HG02571 (cell line): ENCODE results near the gene ISCU.

Experiments
- ATAC-seq: cut with Tn5 transposase; IDR thresholded peaks from one replicate; pipeline ENCODE4 v1.9.1; 2021; ENCODE audit warnings: mild to moderate bottlenecking, moderate library complexity; ENCODE audit not compliant: unreplicated experiment

The ISCU gene

DNA sequence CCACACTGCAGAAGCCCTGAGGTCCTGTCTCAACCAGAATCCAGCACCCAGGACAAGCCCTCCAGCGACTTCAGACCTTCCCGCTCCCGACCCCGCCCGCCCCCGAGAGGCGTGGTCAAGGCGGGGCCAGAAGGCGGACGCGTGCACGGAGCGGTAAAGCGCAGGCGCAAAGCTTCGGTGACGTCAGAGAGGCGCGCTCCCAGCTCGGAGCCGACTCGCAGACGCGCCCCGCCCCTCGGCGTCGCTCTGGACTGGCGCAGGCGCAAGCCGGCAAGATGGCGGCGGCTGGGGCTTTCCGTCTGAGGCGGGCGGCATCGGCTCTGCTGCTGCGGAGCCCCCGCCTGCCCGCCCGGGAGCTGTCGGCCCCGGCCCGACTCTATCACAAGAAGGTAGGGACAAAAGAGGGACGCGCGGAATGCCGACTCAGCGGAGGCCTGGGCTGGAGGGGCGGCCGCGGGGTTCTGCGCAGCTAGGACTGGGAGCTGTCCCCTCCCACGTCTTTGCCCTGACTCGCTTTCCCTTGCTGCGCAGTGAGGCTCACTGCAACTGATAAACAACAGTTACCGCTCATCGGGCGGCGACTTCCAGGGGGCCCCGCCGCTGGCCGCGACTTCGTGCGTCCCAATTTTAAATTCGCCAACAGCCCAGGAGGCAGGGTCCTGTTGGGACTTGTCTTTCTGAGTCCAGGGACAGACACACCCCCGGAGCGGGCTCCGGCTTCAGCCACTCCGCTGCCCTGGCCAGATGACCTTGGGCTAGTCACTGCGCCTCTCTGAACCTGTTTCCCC lies at the start of gene ISCU:
Gene ISCU, plus strand, starts transcription at position 249 of the 788 bp plus-strand sequence. Its CDS starts 27 bp downstream, at position 276.
- peak; percentile 60 for ATAC-seq

DNA sequence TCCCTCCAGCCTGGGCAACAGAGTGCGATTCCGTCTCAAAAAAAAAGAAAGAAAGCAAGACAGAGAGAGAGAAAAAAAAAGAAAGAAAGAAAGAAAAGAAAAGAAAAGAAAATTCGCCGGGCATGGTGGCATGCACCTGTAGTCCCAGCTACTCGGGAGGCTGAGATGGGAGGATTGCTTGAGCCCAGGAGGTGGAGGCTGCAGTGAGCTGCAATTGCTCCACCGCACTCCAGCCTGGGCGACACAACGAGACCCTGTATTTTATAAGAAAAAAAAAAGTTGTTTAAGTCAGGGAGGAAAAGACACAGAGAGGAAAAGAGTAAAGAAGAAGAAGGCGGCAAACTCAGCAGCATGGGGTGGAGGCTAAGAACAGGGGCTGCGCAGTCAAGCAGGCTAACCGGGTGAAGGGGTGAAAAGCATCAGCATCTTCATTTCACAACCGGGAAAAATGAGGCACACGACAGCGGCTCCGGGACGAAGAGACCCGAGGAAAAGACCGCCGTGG lies 47.9 kb upstream of the ISCU start:
- ATAC-seq, result no peak

DNA sequence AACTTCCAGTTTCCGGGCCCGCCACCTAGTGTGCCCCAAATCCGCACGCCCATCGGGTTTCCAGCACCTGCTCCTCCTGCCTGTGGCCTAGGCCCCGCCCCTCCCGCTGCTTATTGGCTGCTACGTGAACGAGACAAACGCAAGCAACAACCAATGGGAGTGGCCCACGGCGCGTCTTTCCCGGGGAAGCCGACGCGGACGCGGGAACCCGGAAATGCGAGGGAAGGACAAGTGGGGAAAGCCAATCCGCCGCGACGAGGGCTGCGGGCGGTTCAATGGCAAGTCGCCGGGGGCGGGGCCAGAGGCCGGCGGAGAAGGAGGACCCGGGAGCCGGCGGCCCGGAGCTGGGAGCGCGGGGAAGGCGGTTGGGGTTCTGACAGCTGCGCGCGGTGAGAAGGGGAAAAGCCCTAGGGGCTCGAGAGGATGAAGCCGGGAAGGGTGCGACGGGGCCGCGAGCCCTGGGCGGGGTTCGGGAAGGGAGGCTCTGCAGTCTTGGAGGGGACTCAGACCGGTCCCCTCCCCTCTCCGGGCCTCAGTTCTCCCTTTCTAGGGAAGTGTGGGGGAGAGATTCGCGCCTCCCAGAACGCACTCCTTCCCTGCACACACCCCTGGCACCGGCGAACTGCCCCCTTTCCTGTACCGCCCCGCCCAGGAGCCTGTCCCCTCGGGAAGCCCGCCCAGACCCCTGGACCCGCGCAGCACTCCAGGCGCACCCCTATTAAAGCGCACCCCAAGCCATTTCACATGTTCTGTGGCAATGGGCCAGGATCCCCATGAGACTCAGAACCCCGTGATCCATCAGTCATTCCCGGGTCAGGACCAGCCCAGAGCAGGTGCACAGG lies 47.2 kb upstream of the ISCU start, which contains the start of gene FICD:
Gene FICD, plus strand, starts transcription at position 305 of the 842 bp plus-strand sequence. CDS start 1,696 bp downstream, outside the sequence.
- ATAC-seq, result peak; percentile 81

DNA sequence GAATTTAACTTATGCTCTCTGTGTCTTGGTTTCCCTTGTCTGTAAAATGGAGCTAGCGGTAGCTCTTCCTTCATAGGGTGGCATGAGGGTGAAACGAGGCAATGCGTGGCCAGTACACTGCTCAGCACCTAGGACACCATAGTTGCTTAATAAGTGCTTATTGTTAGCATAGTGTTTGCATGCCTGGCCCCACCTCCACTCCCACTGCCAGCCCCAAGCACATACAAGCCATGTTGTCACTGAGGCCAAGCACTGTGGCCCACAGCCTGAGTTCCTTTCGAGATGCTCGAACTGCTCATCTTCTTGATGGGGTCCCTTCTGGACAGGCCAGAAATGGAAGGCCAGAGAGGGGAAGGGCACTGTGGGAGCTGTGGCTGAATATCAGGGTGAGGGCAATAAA lies 46.5 kb upstream of the ISCU start:
- ATAC-seq, result no peak

DNA sequence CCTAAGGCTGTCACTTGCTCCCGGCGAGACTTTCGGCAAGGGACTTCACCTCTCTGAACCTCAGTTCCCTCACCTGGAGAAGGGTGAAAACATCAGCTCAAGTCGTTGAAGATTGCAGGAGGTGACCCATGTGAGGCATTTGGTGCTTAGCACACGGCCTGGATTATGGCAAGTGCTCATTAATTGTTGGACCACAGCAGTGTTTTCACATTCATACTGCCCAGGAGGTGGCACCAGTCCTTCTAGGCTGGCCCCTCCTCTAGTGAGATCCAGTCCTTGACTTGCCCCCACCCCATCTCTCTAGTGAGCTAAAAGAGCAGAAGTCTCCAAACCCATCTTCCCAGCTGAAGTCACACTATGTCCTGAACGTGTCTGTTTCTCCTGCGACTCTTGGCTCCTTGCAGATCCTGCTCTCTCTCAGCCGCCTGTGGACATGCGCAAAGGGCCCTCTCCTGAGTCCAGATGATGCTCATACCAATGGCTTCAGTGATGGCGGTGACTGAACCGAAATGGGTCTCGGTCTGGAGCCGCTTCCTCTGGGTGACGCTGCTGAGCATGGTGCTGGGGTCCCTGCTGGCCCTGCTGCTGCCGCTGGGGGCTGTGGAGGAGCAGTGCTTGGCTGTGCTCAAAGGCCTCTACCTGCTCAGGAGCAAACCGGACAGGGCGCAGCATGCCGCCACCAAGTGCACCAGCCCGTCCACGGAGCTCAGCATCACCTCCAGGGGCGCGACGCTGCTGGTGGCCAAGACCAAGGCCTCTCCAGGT lies 45.7 kb upstream of the ISCU start:
- no peak for ATAC-seq

DNA sequence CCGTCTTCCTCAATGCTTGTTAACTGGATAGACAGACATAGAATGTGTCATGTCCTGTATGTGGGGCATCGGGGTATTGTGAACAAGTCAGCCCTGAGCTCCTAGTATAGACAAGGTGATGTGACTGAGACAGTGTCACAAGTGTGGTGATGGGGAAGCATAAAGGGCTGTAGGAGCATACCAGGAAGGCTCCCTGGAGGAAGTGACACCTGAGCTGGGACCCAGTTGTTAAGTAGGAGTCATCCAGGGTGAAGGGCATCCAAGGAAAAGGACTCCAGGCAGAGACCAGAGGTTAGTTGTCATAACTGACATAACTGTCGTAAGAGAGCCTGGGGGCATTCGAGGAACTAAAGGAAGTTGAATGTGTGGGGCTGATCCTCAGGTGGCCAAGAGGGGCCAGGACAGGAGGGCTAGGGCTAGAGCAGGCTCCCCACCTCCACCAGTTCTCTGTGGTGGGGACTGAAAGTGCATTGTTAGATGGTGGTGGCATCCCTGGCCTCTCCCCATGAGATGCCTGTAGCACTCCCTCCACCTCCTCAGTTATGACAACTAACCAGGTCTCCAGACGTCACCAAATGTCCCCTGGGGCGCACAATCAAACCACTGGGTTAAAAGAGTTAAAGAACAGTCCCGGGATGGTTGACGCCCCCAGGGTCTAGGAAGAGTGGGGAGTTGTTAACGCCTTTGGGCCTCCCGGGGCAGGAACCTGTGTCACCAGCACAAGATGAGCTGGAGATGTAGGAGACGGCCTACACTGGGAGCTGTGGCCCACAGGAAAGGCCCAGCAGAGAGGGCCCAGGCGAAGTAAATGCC lies 44.9 kb upstream of the ISCU start:
- ATAC-seq, result no peak

DNA sequence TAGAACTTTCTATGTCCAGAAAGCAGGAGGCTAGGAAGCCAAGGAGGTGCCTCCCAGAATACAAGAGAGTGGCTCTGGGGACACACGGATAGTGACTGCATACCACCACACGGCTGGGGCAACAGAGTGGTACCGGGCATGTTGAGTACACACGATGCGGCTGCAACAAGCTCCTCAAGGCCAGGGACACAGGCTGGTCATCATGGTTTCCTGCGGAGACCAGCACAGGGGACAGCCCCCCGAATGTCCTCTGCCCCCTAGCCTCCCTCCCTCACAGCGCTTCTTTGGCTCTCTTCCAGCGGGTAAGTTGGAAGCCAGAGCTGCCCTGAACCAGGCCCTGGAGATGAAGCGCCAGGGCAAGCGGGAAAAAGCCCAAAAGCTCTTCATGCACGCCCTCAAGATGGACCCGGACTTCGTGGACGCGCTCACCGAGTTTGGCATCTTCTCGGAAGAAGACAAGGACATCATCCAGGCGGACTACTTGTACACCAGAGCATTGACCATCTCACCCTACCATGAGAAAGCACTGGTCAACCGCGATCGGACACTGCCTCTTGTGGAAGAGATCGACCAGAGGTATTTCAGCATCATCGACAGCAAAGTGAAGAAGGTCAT lies 44.2 kb upstream of the ISCU start:
- no peak for ATAC-seq

DNA sequence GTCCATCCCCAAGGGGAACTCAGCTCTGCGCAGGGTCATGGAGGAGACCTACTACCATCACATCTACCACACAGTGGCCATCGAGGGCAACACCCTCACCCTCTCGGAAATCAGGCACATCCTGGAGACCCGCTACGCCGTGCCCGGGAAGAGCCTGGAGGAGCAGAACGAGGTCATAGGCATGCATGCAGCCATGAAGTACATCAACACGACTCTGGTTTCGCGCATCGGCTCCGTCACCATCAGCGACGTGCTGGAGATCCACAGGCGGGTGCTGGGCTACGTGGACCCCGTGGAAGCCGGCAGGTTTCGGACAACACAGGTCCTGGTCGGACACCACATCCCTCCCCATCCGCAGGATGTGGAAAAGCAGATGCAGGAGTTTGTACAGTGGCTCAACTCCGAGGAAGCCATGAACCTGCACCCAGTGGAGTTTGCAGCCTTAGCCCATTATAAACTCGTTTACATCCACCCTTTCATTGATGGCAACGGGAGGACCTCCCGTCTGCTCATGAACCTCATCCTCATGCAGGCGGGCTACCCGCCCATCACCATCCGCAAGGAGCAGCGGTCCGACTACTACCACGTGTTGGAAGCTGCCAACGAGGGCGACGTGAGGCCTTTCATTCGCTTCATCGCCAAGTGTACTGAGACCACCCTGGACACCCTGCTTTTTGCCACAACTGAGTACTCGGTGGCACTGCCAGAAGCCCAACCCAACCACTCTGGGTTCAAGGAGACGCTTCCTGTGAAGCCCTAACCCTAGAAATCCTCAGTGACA lies 43.5 kb upstream of the ISCU start:
- ATAC-seq, result no peak

DNA sequence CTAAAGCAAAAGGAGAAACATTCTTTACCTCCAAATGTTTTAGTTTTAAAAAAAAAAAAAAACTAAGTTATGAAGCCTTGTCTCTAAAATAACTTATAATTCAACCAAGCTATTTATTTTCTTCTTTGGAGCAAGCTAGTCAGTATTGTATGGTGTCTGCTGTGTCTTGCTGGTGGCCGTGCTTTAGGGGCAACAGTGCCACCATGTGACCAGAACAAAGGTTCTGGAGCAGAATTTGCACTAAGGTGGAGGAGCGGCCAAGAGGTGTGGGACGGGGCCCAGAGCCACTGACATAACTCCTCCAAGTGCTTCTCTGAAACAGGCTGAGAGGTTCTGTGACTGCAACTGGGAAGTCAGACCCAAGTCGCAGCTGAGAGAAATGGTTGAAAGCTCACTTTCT lies 42.8 kb upstream of the ISCU start:
- no peak for ATAC-seq

DNA sequence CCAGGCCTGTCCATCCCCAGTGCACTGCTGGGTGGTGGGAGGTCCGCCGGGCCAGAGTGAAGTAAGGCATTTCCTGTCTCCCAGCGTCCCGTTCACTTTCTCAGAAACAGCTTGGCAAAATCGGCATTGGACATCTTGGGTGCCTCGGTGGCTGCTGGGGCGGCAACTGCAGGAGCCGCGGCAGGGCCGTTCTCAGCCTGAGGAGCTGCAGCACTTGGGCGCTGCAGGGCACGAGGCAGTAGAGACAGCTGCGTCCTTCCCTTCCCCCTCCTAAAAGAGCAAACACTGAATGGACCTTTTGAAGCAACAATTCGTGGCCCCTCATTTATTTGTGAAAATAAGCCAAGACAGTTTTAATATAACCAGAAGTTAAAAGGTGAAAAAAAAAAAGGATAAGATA lies 39.0 kb upstream of the ISCU start:
- no peak for ATAC-seq

DNA sequence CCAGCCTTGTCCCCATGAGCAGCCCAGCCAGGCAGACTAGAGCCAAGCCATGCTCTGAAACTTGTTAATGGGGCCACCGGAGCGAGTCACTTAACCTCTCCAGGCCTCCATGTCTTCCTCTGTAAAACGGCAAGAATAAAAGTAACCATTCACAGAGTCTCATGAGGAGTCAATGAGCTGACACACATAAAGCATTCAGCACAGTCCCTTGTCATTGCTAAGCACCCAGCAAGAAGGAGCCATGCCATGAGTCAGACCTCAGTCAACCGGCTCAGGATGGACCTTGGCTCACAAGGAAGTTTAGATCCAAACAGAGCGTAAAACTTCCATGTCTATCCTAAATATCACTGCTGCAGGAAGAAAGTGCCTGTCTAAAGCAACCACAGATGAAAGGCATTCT lies 36.7 kb upstream of the ISCU start:
- no peak for ATAC-seq

DNA sequence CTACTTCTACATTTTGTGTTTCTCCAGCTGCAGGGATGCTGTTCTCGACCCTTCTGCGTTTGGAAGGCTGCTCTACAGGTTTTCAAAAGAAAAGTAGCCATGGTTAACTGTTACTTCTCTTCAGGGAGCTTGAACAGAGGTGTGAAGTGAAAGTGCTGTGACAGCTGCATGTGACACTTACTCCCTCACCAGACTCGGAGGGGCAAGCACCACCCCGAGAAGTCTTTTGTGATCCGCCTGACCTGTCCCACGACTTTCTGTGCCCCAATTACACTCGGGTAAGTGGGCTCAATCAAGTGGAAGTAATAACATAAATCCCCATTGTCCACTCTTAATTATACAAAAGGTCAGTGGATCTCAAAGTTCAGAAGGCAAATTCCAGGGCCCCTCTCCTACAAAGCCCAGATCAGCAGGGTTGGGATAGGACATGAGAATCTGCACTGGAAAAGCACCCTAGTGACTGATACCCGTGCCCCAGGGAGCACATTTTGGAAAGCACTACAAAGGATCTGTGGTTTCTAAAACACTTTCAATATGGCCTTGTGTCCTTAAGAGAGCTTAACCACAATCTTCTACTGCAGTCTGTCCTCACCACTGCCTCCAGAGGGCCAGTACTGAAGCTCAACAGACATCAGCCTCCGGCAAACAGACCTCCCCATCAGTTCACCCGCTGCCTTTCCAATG lies 35.8 kb upstream of the ISCU start:
- ATAC-seq, result no peak

DNA sequence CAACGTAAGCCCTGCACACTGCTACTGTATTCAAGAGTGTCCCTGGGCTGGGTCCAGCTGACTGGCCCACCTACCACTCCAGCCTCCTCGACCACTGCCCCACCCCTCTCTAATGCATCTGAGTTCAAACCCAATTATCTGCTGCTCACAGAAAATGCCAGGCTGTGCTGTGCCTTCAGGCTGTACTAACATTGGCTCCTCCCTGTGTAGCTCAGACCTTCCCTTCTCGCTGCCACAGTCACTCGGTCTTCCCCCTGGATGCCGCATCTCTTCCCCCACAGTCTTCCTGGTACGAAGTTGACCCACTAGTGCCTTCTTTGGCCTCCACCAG lies 35.3 kb upstream of the ISCU start:
- ATAC-seq, result no peak

DNA sequence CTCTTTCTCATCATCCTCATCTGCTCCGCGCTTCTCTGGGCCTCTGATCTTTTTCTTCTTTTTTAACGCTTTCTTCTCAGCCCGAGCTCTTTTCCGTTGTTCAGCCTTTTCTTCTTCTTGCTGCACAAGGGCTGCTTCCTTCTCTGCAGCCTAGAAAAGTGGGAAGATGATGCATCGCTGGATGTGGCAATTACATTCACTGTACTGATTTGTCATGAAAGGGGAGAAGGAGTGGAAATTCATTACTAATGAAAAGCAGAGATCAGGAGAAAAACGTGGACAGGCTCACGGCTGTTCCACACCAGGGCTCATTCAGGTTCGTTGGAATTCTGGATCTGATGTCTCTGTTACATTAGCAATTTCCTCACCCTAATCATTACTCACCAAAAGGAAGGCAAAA lies 32.2 kb upstream of the ISCU start:
- ATAC-seq, result no peak

DNA sequence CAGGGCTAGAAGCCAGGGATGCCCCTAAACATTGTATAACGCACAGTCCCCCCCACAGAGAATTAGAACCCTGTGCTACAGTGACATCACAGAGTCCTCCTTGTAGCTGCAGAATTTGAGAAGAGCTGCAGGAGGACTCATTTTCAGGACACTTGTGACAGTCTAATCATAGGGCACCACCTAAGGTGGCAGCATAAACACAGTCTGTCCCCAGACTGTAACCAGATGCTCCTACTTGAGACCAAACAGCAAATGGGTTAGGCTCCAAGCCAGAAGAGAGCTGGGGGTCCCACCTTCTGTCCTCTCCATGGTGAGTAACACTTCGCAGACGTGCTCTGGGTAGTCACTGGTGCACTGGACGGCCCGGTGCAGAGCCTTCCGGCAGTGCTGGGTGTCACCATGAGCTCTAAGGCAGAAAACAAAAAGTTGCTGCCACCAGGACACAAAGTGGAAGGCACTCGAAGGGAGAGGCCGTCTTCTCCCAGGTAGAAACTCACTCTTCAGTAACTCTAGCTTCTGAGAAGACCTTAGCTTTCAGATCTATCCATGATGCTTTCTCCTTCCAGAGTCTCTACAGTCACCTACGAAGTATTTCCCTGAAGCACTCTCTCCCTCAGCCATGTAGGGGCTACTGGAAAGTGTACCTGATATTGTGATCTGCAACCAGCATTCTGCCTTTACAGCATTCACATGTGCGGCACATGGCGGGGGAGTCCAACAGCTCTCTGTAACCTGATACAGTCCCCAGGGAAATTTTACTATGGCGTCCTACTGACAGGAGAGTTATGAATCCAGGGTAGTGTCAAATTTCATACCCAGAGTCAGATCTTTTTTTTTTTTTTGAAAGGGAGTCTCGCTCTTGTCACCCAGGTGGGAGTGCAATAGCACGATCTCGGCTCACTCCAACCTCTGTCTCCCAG lies 30.2 kb upstream of the ISCU start:
- no peak for ATAC-seq

DNA sequence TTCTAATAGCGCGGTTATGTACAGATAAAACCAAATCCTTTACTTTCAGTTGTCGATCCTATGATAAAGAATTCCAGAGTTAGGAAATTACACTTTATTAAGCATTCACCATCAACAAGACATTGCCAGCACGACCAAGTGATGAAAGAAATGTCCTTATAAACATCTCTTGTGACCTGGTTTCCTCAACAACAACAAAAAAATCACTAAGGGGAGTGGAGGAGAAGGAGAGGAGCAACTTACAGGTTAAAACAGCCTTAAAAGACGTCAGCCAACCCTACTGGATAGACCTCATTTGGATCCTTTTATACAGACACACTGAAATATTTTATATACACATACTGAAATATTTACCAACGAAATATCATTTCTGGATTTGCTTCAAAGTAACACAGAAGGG lies 24.2 kb upstream of the ISCU start:
- ATAC-seq, result no peak

DNA sequence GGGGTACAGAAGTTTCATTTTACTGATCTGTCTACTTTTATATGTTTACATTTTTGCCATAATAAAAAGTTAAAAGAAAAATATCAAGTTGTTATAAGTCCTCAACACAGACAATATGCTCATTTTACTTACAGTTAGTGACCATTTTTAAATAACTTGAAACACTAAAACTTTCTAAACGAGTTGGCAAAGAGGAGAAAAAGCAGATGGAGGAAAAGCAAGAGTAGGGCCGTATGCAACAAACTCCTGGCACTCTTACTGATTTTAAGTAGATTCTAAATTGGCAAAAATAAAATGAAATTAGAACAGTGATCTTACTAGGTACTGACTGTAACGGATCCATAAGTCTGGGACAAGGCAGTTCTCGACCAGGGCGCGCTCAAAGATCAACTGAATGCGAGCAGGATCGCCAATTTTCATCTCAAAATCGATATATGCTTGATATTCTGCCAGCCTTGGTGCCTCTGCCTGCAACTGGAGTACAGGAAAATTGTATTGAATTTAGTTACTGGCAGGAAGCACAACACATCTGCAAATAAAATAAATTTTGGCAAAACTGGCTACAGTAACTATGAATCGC lies 23.7 kb upstream of the ISCU start:
- no peak for ATAC-seq
